H9 (cell line): ENCODE data around the gene PRPF40B. TPM values are rescaled to one million over a fixed set of nuclear protein-coding genes. Genes with fewer than 3 reads are reported as not detected.

Source experiments
- DNase-seq: peaks from one replicate; pipeline ENCODE4 v3.0.0-alpha.2; 2017
- H2AFZ ChIP-seq: one replicate; pipeline ENCODE4 v1.6.1; 2013; ENCODE audit warnings: mild to moderate bottlenecking, low read length, control low read depth, moderate library complexity
- H2AK5ac ChIP-seq: 2 replicates; pipeline ENCODE4 v1.6.1; 2013; ENCODE audit warnings: low read length, control low read depth, mixed read lengths; ENCODE audit not compliant: insufficient read length
- H2BK120ac ChIP-seq: one replicate; pipeline ENCODE4 v1.6.1; 2013; ENCODE audit warnings: low read depth, mild to moderate bottlenecking, low read length, control low read depth, inconsistent platforms; ENCODE audit not compliant: poor library complexity, severe bottlenecking
- H2BK12ac ChIP-seq: 2 replicates; pipeline ENCODE4 v1.6.1; 2013; ENCODE audit warnings: low read length, control low read depth, mixed read lengths, low read depth; ENCODE audit not compliant: insufficient read length
- H2BK15ac ChIP-seq: 2 replicates; pipeline ENCODE4 v1.6.1; 2013; ENCODE audit warnings: low read depth, low read length, control low read depth
- H2BK20ac ChIP-seq: one replicate; pipeline ENCODE4 v1.6.1; 2013; ENCODE audit warnings: low read depth, mild to moderate bottlenecking, low read length, control low read depth, inconsistent platforms; ENCODE audit not compliant: poor library complexity, severe bottlenecking
- H2BK5ac ChIP-seq: 2 replicates; pipeline ENCODE4 v1.6.1; 2013; ENCODE audit warnings: low read length, control low read depth, mixed read lengths; ENCODE audit not compliant: insufficient read length
- H3K14ac ChIP-seq: 2 replicates; pipeline ENCODE4 v1.6.1; 2013; ENCODE audit warnings: low read length, control low read depth; ENCODE audit not compliant: insufficient read depth
- H3K18ac ChIP-seq: 2 replicates; pipeline ENCODE4 v1.6.1; 2013; ENCODE audit warnings: low read depth, mild to moderate bottlenecking, mixed read lengths, low read length, control low read depth; ENCODE audit not compliant: insufficient read length
- H3K23ac ChIP-seq: 2 replicates; pipeline ENCODE4 v1.6.1; 2013; ENCODE audit warnings: low read length, control low read depth, mixed read lengths, low read depth; ENCODE audit not compliant: insufficient read length
- H3K23me2 ChIP-seq: 2 replicates; pipeline ENCODE4 v1.6.1; 2013; ENCODE audit warnings: low read depth, mild to moderate bottlenecking, mixed read lengths, low read length, control low read depth; ENCODE audit not compliant: insufficient read length, poor library complexity, severe bottlenecking
- H3K27ac ChIP-seq: 2 replicates; pipeline ENCODE4 v1.5.1; 2013; ENCODE audit warnings: low read length, control low read depth, mixed read lengths, low read depth; ENCODE audit not compliant: insufficient read length
- H3K27me3 ChIP-seq: 2 replicates; pipeline ENCODE4 v1.6.1; 2013; ENCODE audit warnings: low read length, control low read depth, inconsistent platforms; ENCODE audit not compliant: insufficient read depth
- H3K4ac ChIP-seq: 2 replicates; pipeline ENCODE4 v1.6.1; 2013; ENCODE audit warnings: low read depth, mild to moderate bottlenecking, control low read depth, inconsistent platforms, low read length, moderate library complexity
- H3K4me1 ChIP-seq: 2 replicates; pipeline ENCODE4 v1.6.1; 2013; ENCODE audit warnings: low read length, control low read depth, inconsistent platforms; ENCODE audit not compliant: insufficient read depth
- H3K4me2 ChIP-seq: 2 replicates; pipeline ENCODE4 v1.6.1; 2013; ENCODE audit warnings: low read length, control low read depth, mixed read lengths; ENCODE audit not compliant: insufficient read length, insufficient read depth
- H3K56ac ChIP-seq: 2 replicates; pipeline ENCODE4 v1.6.1; 2013; ENCODE audit warnings: low read depth, mild to moderate bottlenecking, mixed read lengths, low read length, control low read depth; ENCODE audit not compliant: insufficient read length
- H3K79me1 ChIP-seq: 2 replicates; pipeline ENCODE4 v1.6.1; 2013; ENCODE audit warnings: low read depth, mild to moderate bottlenecking, moderate library complexity, low read length, control low read depth, inconsistent platforms; ENCODE audit not compliant: insufficient read depth, poor library complexity, severe bottlenecking
- H3K79me2 ChIP-seq: 2 replicates; pipeline ENCODE4 v1.6.1; 2013; ENCODE audit warnings: low read length, control low read depth, inconsistent platforms; ENCODE audit not compliant: insufficient read depth
- H3K9ac ChIP-seq: 2 replicates; pipeline ENCODE4 v1.6.1; 2013; ENCODE audit warnings: low read length, control low read depth, mixed read lengths; ENCODE audit not compliant: insufficient read length; ENCODE audit errors: extremely low read depth
- H3K9me3 ChIP-seq: one replicate; pipeline ENCODE4 v1.6.1; 2013; ENCODE audit warnings: low read depth, low read length, inconsistent platforms; ENCODE audit not compliant: control insufficient read depth
- H3T11ph ChIP-seq: one replicate; pipeline ENCODE4 v1.6.1; 2013; ENCODE audit warnings: mild to moderate bottlenecking, low read length, control low read depth, inconsistent platforms
- H4K20me1 ChIP-seq: one replicate; pipeline ENCODE4 v1.6.1; 2013; ENCODE audit not compliant: control insufficient read depth, insufficient read length, insufficient read depth
- H4K5ac ChIP-seq: 2 replicates; pipeline ENCODE4 v1.6.1; 2013; ENCODE audit warnings: low read depth, mild to moderate bottlenecking, mixed read lengths, low read length, control low read depth; ENCODE audit not compliant: insufficient read length
- H4K8ac ChIP-seq: replicated peaks from 2 replicates; pipeline ENCODE4 v1.6.1; 2013; ENCODE audit warnings: low read length, control low read depth, mixed read lengths, low read depth; ENCODE audit not compliant: insufficient read length
- H4K91ac ChIP-seq: 2 replicates; pipeline ENCODE4 v1.6.1; 2013; ENCODE audit warnings: low read depth, mild to moderate bottlenecking, moderate library complexity, mixed read lengths, low read length, control low read depth; ENCODE audit not compliant: insufficient read length
- H3K27ac Mint-ChIP-seq, 3 experiments: 2 replicates in 2 of 3; 3 replicates in 1 of 3; pipeline ENCODE4 v1.8.0; 2020 to 2021; ENCODE audit warnings: mixed read lengths in 3 of 3, mild to moderate bottlenecking in 1 of 3, moderate library complexity in 1 of 3
- H3K27me3 Mint-ChIP-seq: 2 replicates; pipeline ENCODE4 v1.8.0; 2021; ENCODE audit warnings: low read depth, mild to moderate bottlenecking, moderate library complexity, mixed read lengths
- H3K36me3 Mint-ChIP-seq, 3 experiments: 2 replicates in 2 of 3; 3 replicates in 1 of 3; pipeline ENCODE4 v1.8.0; 2020 to 2021; ENCODE audit warnings: low read depth in 3 of 3, mixed read lengths in 3 of 3; ENCODE audit not compliant: insufficient read depth in 1 of 3
- H3K4me1 Mint-ChIP-seq, 2 experiments: 2 replicates each; pipeline ENCODE4 v1.8.0; 2020; ENCODE audit warnings: mixed read lengths in 2 of 2
- H3K4me3 Mint-ChIP-seq, 2 experiments: 2 replicates in 1 of 2; 3 replicates in 1 of 2; pipeline ENCODE4 v1.8.0; 2020 to 2021; ENCODE audit warnings: mild to moderate bottlenecking in 2 of 2, mixed read lengths in 2 of 2, moderate library complexity in 1 of 2
- H3K9me3 Mint-ChIP-seq, 2 experiments: 2 replicates in 1 of 2; 3 replicates in 1 of 2; pipeline ENCODE4 v1.8.0; 2020; ENCODE audit warnings: mild to moderate bottlenecking in 2 of 2, mixed read lengths in 2 of 2, moderate library complexity in 1 of 2
- CTCF ChIP-seq: fragments of 200-600 bp; sonication (generic); conservative IDR thresholded peaks from 3 replicates; pipeline ENCODE4 v1.8.0; 2021; ENCODE audit warnings: antibody characterized with exemption, mild to moderate bottlenecking
- WGBS: extraction: QIAGEN DNeasy Blood & Tissue Kit; methylation state at CpG from one replicate; pipeline ENCODE4 v1.1.7; 2013; ENCODE audit warnings: missing lambda C conversion rate, low lambda C conversion rate, mixed read lengths; ENCODE audit not compliant: insufficient read length; ENCODE audit errors: extremely low coverage; 5-methylcytosine and 5-hydroxymethylcytosine counted together
- total RNA-seq: library from RNA; stranded (reverse); gene quantifications from 2 replicates; pipeline ENCODE4 v1.2.1, GENCODE V29; 2021

PRPF40B gene
- total RNA-seq, 1 experiment from 2014 or later, result 19.0 TPM

GRCh38 chr12:49582201-49582600 is 41.2 kb upstream of the PRPF40B start:
- Histone ChIP-seq H2AFZ (no peak overlapping the region), H3T11ph (no peak overlapping the region), H3K9me3 (no peaks in the 10 kb centered on the region), H3K56ac (no peak overlapping the region), H4K5ac (no peak overlapping the region), H3K14ac (no peak overlapping the region), H3K4me1 (no peaks in the 10 kb centered on the region), H4K20me1 (no peaks in the 10 kb centered on the region), H2BK15ac (no peak overlapping the region), H3K18ac (no peak overlapping the region), H3K9ac (no peak overlapping the region), H2BK120ac (no peak overlapping the region), H4K91ac (no peak overlapping the region), H3K27ac (no peak overlapping the region), H2BK5ac (no peak overlapping the region), H4K8ac (no peak overlapping the region), H3K23ac (no peak overlapping the region), H3K4me2 (no peak overlapping the region), H3K27me3 (no peaks in the 10 kb centered on the region), H3K4ac (no peak overlapping the region), H3K79me2 (no peaks in the 10 kb centered on the region), H2BK12ac (no peak overlapping the region), H3K23me2 (no peaks in the 10 kb centered on the region), H2AK5ac (no peak overlapping the region), H3K79me1 (no peaks in the 10 kb centered on the region), H2BK20ac (no peak overlapping the region)
- no CpG with 5 or more reads among the region's 1 CpG for WGBS
- H3K9me3 Mint-ChIP-seq, result no peaks in the 10 kb centered on the region
- H3K4me1 Mint-ChIP-seq, result peaks cover 12 to 13% of the 10 kb centered on the region in 2 experiments
- H3K27me3 Mint-ChIP-seq, result peaks cover 2% of the 10 kb centered on the region; the same call in 1 of the 2 replicates
- peaks cover 4 to 10% (median 6%) of the 10 kb centered on the region in 3 experiments; a peak in 5 of 7 replicates for H3K36me3 Mint-ChIP-seq
- H3K27ac Mint-ChIP-seq, result no peak overlapping the region
- DNase-seq, result no peak
- H3K4me3 Mint-ChIP-seq, result no peak overlapping the region
- TF ChIP-seq CTCF, result no peak
